Hypothalamus (tissue), 51 donors: Measurements from ENCODE around the gene OR6C68.
"Not testable (repeated sequence)": the region's sequence is repeated elsewhere in the genome, so short reads cannot be mapped to it uniquely, and the experiment has no call there.

Experiments used
- DNase-seq, 51 donors: peaks; one replicate each; lab custom pipeline; 2025; lab: John Stamatoyannopoulos, UW

The OR6C68 gene

GRCh38 chr12:55492078-55492477, at the start of gene OR6C68:
Gene OR6C68, plus strand, starts transcription at chr12:55492378. Its CDS starts 0 bp downstream, at chr12:55492378.
- DNase-seq: no peak

- no peak for DNase-seq
These were observed 48.4 kb upstream of the OR6C68 start, which contains the start of gene OR6C2 for GRCh38 chr12:55443776-55444175. Gene OR6C2, plus strand, starts transcription at chr12:55444076. Its CDS starts 8,138 bp downstream, at chr12:55452214.

GRCh38 chr12:55445357-55445756, 46.8 kb upstream of the OR6C68 start:
- DNase-seq: no peak

GRCh38 chr12:55446326-55446725, 45.9 kb upstream of the OR6C68 start:
- no peak for DNase-seq

- DNase-seq: no peak
These were observed 43.4 kb upstream of the OR6C68 start for GRCh38 chr12:55448825-55449224.

- not testable (repeated sequence) for DNase-seq
These were observed 27.3 kb upstream of the OR6C68 start for GRCh38 chr12:55464926-55465325.

- DNase-seq: no peak
These were observed 24.3 kb upstream of the OR6C68 start for GRCh38 chr12:55467836-55468235.

GRCh38 chr12:55469291-55469690, 22.9 kb upstream of the OR6C68 start:
- DNase-seq: no peak

- DNase-seq: no peak
These were observed 21.9 kb upstream of the OR6C68 start, which contains the start of gene OR6C70 for GRCh38 chr12:55470088-55470829. Gene OR6C70, minus strand, starts transcription at chr12:55470138. Its CDS starts 0 bp downstream, at chr12:55470138.

- DNase-seq: no peak
These were observed 19.9 kb upstream of the OR6C68 start for GRCh38 chr12:55472264-55472663.

GRCh38 chr12:55479136-55479535, 13.0 kb upstream of the OR6C68 start:
- not testable (repeated sequence) for DNase-seq

GRCh38 chr12:55484284-55484683, 7.9 kb upstream of the OR6C68 start:
- not testable (repeated sequence) for DNase-seq

- no peak for DNase-seq
These were observed 3.3 kb downstream of the OR6C68 start for GRCh38 chr12:55495490-55495889.

GRCh38 chr12:55499231-55499630, 7.1 kb downstream of the OR6C68 start:
- no peak for DNase-seq

GRCh38 chr12:55499810-55500252, 7.7 kb downstream of the OR6C68 start:
- peak in 2 of 51 donors; percentile 1 to 8 for DNase-seq

- DNase-seq: no peak
These were observed 9.4 kb downstream of the OR6C68 start for GRCh38 chr12:55501601-55502000.

GRCh38 chr12:55515696-55516095, 23.5 kb downstream of the OR6C68 start:
- DNase-seq: no peak

- no peak for DNase-seq
These were observed 24.2 kb downstream of the OR6C68 start for GRCh38 chr12:55516391-55516790.
